Right lung (tissue), 5 donors: ENCODE measurements around the gene ADH1B. TPM values are rescaled to one million over a fixed set of nuclear protein-coding genes. Genes with fewer than 3 reads are reported as not detected.
A peak's percentile ranks its signal among the peaks of the same experiment; 100 is the strongest.
"Not testable (repeated sequence)": the region's sequence is repeated elsewhere in the genome, so short reads cannot be mapped to it uniquely, and the experiment has no call there.

Source experiments
- DNase-seq, 2 donors: peaks; one replicate each; pipeline ENCODE4 v3.0.0-alpha.2; 2013
- polyA plus RNA-seq, 5 donors: library from polyadenylated mRNA; unstranded; fragments of 120-200 nt; gene quantifications; one replicate each; pipeline versions ENCODE4 v1.2.1 to v1.2.3, GENCODE V29; 2013; ENCODE audit warnings: inconsistent platforms in 1 of 5, low replicate concordance in 1 of 5; ENCODE audit not compliant: insufficient read length in 5 of 5, insufficient read depth in 1 of 5

ADH1B gene
- polyA plus RNA-seq, 5 donors, result 945 to 1,187 (median 983) TPM

GRCh38 chr4:99329876-99330275, 8.7 kb upstream of the ADH1B start:
- DNase-seq, result no peak

- DNase-seq, result peak; percentile 89 to 92
These were observed 3.8 kb upstream of the ADH1B start for GRCh38 chr4:99324979-99325378.

- DNase-seq, result no peak
These were observed 3.2 kb upstream of the ADH1B start for GRCh38 chr4:99324361-99324760.

GRCh38 chr4:99323756-99324155, 2.6 kb upstream of the ADH1B start:
- peak; percentile 82 to 86 for DNase-seq

GRCh38 chr4:99317811-99318210, 3.4 kb downstream of the ADH1B start:
- not testable (repeated sequence) for DNase-seq

GRCh38 chr4:99317354-99317753, 3.8 kb downstream of the ADH1B start:
- DNase-seq, result no peak

- DNase-seq, result no peak
These were observed 5.4 kb downstream of the ADH1B start for GRCh38 chr4:99315839-99316238.

- DNase-seq, result no peak
These were observed 7.0 kb downstream of the ADH1B start for GRCh38 chr4:99314211-99314610.

GRCh38 chr4:99310389-99310788, 10.8 kb downstream of the ADH1B start:
- DNase-seq, result no peak

GRCh38 chr4:99305638-99306400, 15.4 kb downstream of the ADH1B start:
- no peak for DNase-seq

- peak; percentile 50 to 67 for DNase-seq
These were observed 19.6 kb downstream of the ADH1B start for GRCh38 chr4:99301376-99302164.

GRCh38 chr4:99300934-99301333, 20.3 kb downstream of the ADH1B start:
- peak; percentile 93 to 97 for DNase-seq

GRCh38 chr4:99293357-99293756, 27.8 kb downstream of the ADH1B start:
- no peak for DNase-seq

GRCh38 chr4:99290848-99291786, 30.1 kb downstream of the ADH1B start, which contains the start of gene ADH1A:
Gene ADH1A, minus strand, starts transcription at chr4:99290985. Its CDS starts 71 bp downstream, at chr4:99290914.
- DNase-seq, result no peak

GRCh38 chr4:99285387-99285786, 35.8 kb downstream of the ADH1B start:
- DNase-seq, result no peak

GRCh38 chr4:99282731-99283130, 38.5 kb downstream of the ADH1B start:
- DNase-seq, result no peak

- DNase-seq, result no peak
These were observed 39.9 kb downstream of the ADH1B start for GRCh38 chr4:99281261-99281660.

GRCh38 chr4:99276417-99276816, 44.8 kb downstream of the ADH1B start:
- peak; percentile 85 to 89 for DNase-seq

GRCh38 chr4:99275885-99276284, 45.3 kb downstream of the ADH1B start:
- no peak for DNase-seq

- DNase-seq, result no peak
These were observed 46.2 kb downstream of the ADH1B start for GRCh38 chr4:99275050-99275449.

GRCh38 chr4:99273704-99274103, 47.5 kb downstream of the ADH1B start:
- no peak for DNase-seq

- no peak for DNase-seq
These were observed 56.3 kb downstream of the ADH1B start for GRCh38 chr4:99264927-99265326.
